Right kidney (tissue), 1 donor: Measurements from ENCODE around the gene PLXNA2.
A peak's percentile ranks its signal among the peaks of the same experiment; 100 is the strongest.

ENCODE experiments used
- DNase-seq: peaks from one replicate; pipeline ENCODE4 v3.0.0-alpha.2; 2016

PLXNA2 gene

GRCh38 chr1:208012721-208013120, 231.5 kb downstream of the PLXNA2 start:
- no peak for DNase-seq

- DNase-seq: no peak
These were observed 233.6 kb downstream of the PLXNA2 start for GRCh38 chr1:208010487-208011071.

DNA sequence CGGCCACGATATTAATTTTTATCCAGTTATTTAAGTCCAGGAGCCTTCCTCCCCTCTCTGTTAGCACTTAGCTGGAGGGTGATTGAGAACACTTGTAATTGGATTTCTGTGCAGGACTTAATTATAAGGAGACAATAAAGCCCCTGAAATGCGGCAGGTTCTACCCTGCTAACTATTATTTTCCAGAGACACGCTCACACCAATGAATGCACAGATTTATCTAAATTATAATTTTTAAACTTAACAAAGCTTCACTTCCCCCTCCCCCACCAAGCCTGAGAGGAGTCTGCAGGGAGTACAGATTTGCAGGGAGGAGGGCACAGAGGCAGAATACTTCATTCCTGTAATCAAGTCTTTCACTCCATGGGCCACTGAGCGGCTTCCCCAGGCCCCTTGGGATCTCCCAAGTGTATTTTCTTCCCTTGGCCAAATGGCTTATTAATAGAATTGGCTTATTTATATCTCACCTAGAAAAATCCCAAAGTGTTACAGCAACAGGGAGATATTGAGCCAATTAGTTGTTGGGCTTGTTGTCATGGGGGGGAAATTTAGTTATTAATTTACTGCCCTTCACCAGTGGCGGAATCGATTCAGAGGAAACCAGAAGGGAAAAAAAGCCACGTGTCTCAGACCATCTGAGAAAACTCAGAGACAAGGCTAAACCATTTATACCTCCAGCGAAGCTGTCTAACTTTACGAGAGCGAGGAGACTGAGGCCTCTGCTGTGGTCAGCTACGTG, 234.3 kb downstream of the PLXNA2 start:
- DNase-seq: no peak

GRCh38 chr1:208009303-208009702, 234.9 kb downstream of the PLXNA2 start:
- DNase-seq: no peak

GRCh38 chr1:208008534-208008933, 235.7 kb downstream of the PLXNA2 start:
- DNase-seq: no peak

GRCh38 chr1:208007938-208008342, 236.2 kb downstream of the PLXNA2 start:
- no peak for DNase-seq

- no peak for DNase-seq
These were observed 236.8 kb downstream of the PLXNA2 start for GRCh38 chr1:208007319-208007937.

DNA sequence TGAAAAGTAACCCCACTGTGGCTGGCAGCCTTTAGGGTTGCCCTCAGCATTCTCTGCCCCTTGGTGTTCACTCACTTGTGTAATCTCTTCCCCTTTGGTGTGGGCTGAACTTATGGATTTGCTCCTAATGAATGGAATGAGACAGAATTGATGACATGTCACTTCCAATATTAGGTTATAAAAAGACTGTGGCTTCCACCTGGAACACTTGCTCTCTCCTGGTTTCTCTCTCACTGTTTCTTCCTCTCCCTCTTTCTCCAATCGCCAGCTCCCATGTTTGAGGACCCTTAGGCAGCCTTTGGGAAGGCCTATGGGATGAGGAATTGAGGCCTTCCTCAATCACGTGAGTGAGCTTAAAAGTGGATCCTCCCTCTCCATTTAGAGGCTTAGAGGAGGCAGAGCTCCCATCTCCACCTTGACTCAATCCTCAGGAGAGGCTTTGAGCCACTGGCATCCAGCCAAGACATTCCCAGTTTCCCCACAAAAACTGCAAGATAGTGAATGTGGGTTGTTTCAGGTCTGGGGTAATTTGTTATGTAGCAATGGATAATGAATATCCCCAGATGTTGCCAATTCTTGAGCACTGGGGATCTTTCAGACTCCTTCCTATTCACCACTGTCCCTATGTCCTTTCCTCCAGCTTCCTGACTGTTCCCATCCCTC, 237.8 kb downstream of the PLXNA2 start:
- no peak for DNase-seq

DNA sequence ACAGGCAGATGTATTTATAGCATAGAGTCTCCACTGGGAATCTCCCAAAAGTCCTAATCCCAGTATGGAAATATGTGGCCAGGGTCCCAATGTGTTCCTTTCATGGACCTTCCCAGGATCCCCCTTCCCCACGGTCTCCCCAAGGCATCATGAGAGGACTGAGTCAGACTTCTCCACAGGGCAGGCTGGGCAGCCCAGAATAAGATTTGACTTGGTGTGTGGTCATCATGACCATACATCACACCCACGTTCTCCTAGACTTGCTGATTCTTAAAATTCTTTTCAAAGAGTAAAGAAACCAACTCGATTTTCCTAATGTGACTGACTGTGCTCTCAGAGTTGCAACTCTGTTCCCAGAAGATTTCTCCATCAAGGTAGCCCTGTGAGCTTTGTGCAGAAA, 239.3 kb downstream of the PLXNA2 start:
- no peak for DNase-seq

GRCh38 chr1:208003241-208003640, 240.9 kb downstream of the PLXNA2 start:
- no peak for DNase-seq

- no peak for DNase-seq
These were observed 241.5 kb downstream of the PLXNA2 start for GRCh38 chr1:208002672-208003071.

- no peak for DNase-seq
These were observed 242.1 kb downstream of the PLXNA2 start for GRCh38 chr1:208002078-208002477.

DNA sequence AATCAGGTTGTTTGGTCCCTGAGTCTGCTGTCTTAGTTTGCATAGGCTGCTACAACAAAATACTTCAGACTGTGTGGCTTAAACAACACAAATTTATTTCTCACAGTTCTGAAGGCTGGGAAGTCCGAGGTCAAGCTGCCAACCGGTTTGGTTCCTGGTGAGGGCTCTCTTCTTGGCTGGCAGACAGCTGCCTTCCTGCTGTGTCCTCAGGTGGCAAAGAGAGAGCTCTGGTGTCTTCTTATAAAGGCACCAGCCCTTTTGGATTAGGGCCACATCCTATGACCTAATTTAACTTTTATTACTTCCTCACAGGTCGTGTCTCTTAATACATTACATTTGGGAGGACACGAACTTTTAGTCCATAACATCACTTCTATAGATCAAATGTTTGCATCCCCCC, 243.7 kb downstream of the PLXNA2 start:
- DNase-seq: no peak

DNA sequence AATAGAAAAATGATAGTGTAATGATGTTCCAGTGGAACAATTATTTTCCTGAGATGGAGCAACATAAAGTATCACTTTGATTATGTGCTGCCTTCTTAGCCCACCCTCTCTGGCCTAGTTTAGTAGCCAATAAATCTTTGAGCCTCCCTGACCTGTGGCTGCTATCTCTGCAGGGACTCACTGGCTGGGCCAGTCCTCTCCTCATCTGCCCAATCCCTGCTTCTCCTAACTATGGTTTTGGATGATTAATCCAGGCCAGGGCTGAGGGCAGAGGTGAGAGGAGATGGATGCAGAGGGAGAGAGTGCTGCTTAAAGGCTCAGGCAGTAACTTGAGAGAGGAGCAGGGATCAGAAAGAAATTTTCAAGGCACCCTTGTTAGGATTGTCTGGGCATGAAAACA, 244.2 kb downstream of the PLXNA2 start:
- no peak for DNase-seq

DNA sequence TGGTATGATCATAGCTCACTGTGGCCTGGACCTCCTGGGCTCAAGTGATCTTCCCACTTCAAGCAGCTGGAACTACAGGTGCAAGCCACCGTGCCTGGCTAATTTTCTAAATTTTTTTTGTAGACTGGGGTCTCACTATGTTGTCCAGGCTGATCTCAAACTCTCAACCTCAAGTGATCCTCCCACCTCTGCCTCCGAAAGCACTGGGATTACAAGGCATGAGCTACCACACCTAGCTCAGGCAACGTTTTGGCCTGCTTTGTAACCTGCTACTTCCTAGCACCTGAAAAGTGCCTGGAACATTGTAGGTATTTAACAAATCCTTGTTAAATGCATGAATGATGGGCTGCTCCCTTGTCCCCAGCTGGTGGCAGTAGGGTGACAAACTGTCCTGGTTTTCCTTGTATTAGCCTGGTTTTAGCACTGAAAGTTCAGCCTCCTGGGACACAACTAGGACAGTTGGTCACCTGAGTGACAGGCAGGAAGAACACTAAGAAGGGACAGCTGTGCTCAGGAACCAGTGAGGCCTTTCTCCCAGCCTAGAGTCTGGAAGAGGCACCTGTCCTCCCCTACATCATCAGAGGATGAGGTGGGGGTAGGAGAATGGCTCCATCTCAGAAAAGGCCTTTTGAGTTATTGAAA, 244.8 kb downstream of the PLXNA2 start:
- no peak for DNase-seq

DNA sequence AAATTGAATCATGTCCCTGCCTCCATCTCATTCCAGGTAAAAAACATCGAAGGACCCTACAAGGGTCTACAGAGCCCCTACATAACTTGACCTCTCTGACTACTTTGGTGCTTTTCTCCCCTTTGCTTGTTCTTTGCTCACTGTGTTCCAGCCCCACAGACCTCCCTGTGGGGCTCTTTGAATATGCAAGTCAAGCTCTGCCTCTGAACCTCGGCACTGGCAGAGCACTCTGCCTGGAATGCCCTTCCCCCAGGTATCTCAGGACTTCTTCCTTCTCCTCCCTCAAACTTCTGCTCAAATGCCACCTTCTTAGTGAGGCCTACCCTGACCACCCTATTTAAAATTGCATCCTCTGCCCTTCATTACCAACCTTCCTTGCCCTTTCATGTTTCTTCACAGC, 245.5 kb downstream of the PLXNA2 start:
- DNase-seq: no peak

DNA sequence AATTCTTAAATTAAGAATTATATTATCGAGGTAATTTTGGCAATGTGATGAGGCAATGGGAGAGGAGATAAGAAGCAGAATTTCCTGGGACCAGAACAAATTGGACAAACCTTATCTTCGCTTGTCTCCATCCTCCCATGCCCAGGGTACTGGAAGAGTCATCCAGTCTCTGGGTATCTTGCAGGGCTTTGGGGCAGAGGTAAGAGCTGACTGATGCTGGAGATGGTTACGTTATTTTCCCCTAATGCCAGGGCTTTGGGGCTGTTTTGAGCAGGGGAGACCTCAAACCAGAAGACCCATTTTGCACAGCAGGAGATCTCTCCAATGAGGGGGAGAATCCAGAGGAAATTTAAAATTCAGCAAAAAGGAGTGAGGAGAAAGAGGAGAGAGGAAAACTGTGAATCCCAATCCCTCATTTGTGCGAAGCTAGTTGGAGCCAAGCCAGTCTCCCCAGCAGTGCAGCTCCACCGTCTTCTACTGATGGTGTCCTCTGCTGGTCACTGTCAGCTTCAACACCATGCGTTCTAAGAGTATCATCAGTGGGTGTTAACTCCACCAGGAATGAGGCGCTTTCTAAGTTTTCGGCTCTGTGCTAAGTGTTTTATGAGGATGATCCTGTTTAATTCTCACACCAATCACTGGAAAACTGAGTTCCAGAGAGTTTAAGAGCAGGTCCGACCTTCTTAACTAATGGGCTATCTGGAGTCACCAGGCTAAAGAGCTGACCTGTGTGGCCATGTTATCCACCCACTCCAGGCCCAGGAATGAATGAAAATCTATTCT, 246.5 kb downstream of the PLXNA2 start:
- DNase-seq: peak; percentile 31

DNA sequence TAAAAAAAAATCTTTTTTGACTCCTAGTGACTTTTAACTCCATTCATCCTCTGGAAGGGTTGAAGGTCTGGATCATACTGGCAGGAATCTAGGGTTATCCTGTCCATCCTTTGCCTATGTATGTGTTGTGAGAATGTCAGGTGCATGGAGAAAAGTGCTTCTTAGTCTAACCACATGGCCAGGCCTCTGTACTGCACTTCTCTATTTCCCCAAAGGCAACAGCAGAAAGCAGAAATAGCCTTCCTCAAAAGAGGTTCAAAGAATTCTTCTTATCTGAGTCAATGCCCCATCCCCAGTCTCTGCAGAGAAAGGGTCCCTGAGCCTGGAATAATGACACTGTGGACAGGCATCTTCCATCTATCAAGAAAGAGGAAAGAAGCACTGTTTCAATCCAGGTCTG, 247.5 kb downstream of the PLXNA2 start:
- DNase-seq: no peak

DNA sequence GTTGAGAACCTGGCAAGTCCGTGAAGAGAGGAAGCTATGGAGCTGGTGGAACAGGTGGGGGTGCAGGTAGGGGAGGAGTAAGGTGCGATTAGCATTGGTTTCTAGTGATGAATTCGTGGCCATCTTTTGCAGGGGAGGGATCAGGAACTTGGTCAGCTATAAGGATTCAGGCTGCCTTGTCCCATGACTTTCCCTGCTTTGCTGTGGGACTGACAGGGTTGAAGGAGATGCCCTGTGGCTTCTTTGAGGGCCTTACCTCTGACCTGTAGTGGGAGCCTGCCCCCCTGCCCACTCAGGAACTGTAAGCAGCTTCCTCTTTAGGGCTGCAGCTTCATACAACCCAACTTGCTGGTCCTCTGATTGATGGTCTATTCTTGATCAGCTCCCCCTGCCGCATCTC, 248.6 kb downstream of the PLXNA2 start:
- no peak for DNase-seq

- no peak for DNase-seq
These were observed 250.4 kb downstream of the PLXNA2 start for GRCh38 chr1:207993477-207994445.
